GM11168 (cell line): ENCODE results near the gene LAGE3.

Experiments used
- in situ Hi-C: fragments of 300-500 bp; cut with MboI; formaldehyde crosslinking; loops from one replicate; pipeline ENCODE4 v1.12.0; 2022; ENCODE audit warnings: low sequenced_read_pairs; ENCODE audit not compliant: unreplicated experiment

The LAGE3 gene

GRCh38 chrX:154460326-154460725 is 18.8 kb downstream of the LAGE3 start:
- in situ Hi-C loops, result no loop called here

DNA sequence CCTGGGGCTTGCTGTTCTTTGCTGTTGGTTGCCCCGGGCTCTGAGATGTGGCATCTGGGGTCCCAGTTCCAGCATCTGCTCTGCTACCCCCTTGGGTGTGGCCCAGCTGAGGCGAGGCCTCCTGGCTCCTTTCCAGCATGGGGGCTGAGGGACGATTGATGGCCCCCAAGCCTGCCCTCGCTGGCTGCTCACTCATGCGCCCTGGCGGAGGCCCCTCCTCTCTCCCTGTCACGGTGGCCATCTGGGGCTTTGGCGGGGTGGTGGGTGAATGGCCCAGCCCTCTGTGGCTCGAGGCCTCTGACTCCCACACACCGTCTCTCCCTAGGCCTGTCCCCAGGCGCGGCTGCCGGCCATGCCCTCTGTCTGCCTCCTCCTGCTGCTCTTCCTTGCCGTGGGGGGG is 19.2 kb downstream of the LAGE3 start:
- in situ Hi-C loops, result no loop called here

- in situ Hi-C loops, result no loop called here
These were observed 19.9 kb downstream of the LAGE3 start for GRCh38 chrX:154458954-154459778.

GRCh38 chrX:154458116-154458953 is 20.7 kb downstream of the LAGE3 start, which contains the start of gene PLXNA3:
TSS of gene PLXNA3 (plus strand) at chrX:154458281. CDS start at chrX:154460184, 1,903 bp downstream.
- in situ Hi-C loops, result no loop called here

DNA sequence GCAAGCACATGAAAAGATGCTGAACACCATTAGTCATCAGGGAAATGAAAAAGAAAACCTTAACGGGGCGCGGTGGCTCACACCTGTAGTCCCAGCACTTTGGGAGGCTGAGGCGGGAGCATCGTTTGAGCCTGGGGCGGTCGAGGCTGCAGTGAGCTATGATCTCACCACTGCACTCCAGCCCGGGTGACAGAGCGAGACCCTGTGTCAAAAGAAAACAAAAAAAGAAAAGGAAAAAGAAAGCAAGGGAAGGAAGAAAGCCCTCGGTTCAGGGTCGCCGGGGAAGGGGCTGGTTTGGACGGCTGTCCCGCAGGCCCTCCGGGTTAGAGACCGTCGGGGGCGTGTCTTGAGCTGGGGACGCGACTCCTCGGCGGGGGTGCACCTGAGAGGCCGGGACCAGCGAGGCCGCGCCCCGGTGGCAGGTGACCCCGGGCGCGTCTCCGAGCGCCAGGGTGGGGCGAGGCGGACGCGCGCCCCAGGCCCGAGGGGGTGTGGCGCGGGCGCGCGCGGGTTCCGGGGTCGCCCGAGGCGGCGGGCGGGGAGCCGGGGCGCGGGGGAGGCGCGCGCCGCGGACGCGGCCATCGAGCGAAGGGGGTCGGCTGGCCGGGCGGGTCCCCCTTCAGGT is 21.5 kb downstream of the LAGE3 start:
- in situ Hi-C loops, result no loop called here

- in situ Hi-C loops, result no loop called here
These were observed 26.3 kb downstream of the LAGE3 start for GRCh38 chrX:154452823-154453222.

DNA sequence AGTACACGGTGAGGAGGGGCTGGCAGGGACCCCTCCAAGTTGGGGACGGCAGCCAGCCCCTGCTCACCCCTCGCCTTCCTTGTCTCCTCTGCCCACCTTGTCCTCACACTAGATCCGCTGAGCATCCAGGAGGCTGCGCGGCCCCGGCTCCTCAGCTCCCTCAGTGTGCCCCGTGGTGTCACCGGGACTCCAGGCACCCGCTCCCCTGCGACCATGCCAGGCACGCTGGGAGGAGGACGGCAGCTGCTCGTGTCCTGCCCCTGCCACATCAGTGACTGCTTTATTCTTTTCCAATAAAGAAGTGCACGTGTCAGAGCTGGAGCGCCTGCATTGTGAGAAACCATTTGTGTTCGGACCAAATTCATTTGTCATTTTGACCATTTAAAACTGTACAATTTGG is 28.8 kb downstream of the LAGE3 start:
- in situ Hi-C loops, result no loop called here

DNA sequence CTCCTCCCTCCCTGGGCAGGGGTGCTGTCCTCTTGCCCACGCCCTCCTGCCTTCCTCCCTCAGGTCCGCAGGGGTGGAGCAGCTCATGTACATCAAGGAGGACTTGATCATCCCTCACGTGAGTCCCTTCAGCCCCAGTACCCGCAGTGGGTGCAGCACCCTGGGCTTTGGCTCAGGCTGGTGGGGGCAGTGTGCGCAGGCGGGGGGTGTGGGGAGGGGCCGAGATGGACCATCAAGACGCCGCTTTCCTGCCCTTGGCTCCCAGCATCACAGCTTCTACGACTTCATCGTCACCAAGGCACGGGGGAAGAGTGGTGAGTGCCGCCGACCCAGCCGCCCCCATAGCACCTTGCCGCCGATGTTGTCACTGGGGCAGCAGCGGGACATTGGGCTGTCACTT is 29.5 kb downstream of the LAGE3 start:
- in situ Hi-C loops, result loop anchor here (25.0 kb wide), 1 partner anchor 88 kb away; the partner anchor contains the start of genes G6PD and IKBKG

DNA sequence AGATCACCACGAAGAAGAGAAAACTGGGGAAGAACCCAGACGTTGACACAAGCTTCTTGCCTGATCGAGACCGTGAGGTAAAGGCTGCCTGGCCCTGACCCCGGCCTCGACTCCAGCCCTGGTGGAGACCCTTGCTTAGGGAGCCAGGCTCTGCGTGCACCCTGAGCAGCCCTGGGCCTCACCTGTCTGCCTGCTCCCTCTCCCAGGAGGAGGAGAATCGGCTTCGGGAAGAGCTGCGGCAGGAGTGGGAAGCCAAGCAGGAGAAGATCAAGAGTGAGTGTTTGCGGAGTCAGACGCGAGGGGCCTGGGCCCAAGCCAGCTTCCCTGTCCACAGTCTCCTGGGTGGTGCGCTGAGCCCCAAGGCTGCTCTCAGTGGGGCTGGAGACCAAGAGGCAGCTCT is 30.6 kb downstream of the LAGE3 start:
- in situ Hi-C loops, result loop anchor here (25.0 kb wide), 1 partner anchor 89 kb away; the partner anchor contains the start of genes G6PD and IKBKG

- in situ Hi-C loops, result loop anchor here (25.0 kb wide), 1 partner anchor 91 kb away; the partner anchor contains the start of genes G6PD and IKBKG
These were observed 32.7 kb downstream of the LAGE3 start for GRCh38 chrX:154446430-154446829.

- in situ Hi-C loops, result loop anchor here (25.0 kb wide), 1 partner anchor 92 kb away; the partner anchor contains the start of genes G6PD and IKBKG
These were observed 33.3 kb downstream of the LAGE3 start for GRCh38 chrX:154445776-154446175.

DNA sequence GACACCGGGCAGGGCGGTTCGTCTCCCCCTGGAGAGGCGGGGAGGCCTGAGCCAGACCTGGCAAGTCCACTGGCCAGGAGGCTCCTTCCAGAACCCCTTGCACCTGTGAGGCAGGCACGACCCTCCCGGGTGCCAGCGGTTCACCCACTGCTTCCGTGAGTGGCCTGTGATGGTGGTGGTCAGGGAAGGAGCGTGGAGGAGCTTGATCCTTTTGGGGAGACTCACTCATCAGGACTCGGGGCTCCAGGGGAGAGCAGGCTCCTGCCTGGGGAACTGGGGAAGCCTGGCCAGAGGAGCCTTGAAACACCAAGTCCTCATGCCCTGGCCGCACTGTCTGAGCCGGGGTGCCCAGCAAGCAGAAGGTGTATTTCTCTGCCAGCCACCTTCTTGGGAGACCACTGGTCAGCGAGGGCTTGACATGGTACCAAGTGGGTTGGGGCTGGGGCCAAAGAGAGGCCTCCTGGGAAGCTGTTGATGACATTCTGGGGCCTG is 34.3 kb downstream of the LAGE3 start:
- in situ Hi-C loops, result loop anchor here (25.0 kb wide), 1 partner anchor 92 kb away; the partner anchor contains the start of genes G6PD and IKBKG

- in situ Hi-C loops, result loop anchor here (25.0 kb wide), 1 partner anchor 93 kb away; the partner anchor contains the start of genes G6PD and IKBKG
These were observed 34.9 kb downstream of the LAGE3 start, which contains the start of gene FAM50A for GRCh38 chrX:154443992-154444754. TSS of gene FAM50A (plus strand) at chrX:154444141. CDS start at chrX:154444236, 95 bp downstream.

GRCh38 chrX:154443479-154443910 is 35.6 kb downstream of the LAGE3 start:
- in situ Hi-C loops, result loop anchor here (25.0 kb wide), 1 partner anchor 94 kb away; the partner anchor contains the start of genes G6PD and IKBKG

DNA sequence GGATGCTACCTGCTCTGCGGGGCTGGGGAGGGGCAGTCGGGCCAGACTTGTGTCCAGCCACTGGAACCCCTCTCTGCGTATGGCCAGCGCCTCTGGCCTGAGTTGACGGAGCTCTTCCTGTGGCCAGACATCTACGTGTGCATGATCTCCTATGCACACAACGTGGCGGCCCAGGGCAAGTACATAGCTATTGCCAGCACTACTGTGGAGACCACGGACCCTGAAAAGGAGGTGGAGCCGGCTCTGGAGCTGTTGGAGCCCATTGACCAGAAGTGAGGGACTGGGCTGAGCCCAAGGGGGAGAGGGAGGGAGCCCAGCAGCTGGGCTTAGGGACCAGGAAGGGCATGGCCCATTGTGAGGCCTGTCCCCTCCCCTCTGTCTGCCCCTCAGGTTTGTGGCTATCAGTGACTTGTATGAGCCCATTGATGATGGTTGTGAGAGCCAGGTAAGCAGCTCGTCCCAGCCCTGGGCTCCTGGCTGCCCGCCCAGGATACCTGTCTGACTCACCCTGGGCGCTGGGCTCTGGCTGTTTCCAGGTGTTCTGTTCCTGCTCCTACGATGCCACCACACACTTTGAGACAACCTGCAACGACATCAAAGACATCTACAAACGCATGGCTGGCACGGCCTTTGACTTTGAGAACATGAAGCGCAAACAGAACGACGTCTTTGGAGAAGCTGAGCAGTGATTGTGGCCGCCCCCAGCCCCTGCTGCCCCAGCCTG is 36.9 kb downstream of the LAGE3 start:
- in situ Hi-C loops, result loop anchor here (25.0 kb wide), 1 partner anchor 95 kb away; the partner anchor contains the start of genes G6PD and IKBKG

- in situ Hi-C loops, result loop anchor here (25.0 kb wide), 1 partner anchor 96 kb away; the partner anchor contains the start of genes G6PD and IKBKG
These were observed 37.5 kb downstream of the LAGE3 start for GRCh38 chrX:154441564-154441963.

GRCh38 chrX:154440623-154441357 is 38.3 kb downstream of the LAGE3 start:
- in situ Hi-C loops, result loop anchor here (25.0 kb wide), 1 partner anchor 97 kb away; the partner anchor contains the start of genes G6PD and IKBKG
